HCT116 (cell line): Measurements from ENCODE around the gene RGS17.

Experiments used
- CEBPB ChIP-seq: IDR thresholded peaks from 2 replicates; pipeline ENCODE4 v1.6.1; 2012; ENCODE audit warnings: low read depth
- EZH2phosphoT487 ChIP-seq: fragments of 200-600 bp; IDR thresholded peaks from 2 replicates; pipeline ENCODE4 v1.6.1; 2018; ENCODE audit warnings: antibody characterized with exemption, borderline replicate concordance
- FOSL1 ChIP-seq: IDR thresholded peaks from 2 replicates; pipeline ENCODE4 v1.6.1; 2012; ENCODE audit warnings: low read depth
- JUND ChIP-seq: IDR thresholded peaks from 2 replicates; pipeline ENCODE4 v1.6.1; 2012
- MAX ChIP-seq: IDR thresholded peaks from 2 replicates; pipeline ENCODE4 v1.6.1; 2012
- POLR2AphosphoS5 ChIP-seq: IDR thresholded peaks from 2 replicates; pipeline ENCODE4 v1.6.1; 2011; ENCODE audit warnings: mild to moderate bottlenecking, low read depth, low read length, moderate library complexity
- SIN3A ChIP-seq: IDR thresholded peaks from 2 replicates; pipeline ENCODE4 v1.6.1; 2012; ENCODE audit warnings: low read depth
- TCF7L2 ChIP-seq: IDR thresholded peaks from 2 replicates; pipeline ENCODE4 v1.7.0; 2011; ENCODE audit warnings: borderline replicate concordance, inconsistent platforms; ENCODE audit not compliant: insufficient read depth, insufficient read length; ENCODE audit errors: extremely low read depth
- TF ChIP-seq, protein P1 (sequence below), 3 experiments: fragments of 200-600 bp in 1 of 3; sonication (generic) in 1 of 3; IDR thresholded peaks in 2 of 3; conservative IDR thresholded peaks in 1 of 3; 2 replicates each; pipeline ENCODE4 v1.5.1; 2012 to 2017; ENCODE audit warnings: low read depth in 2 of 3, low read length in 2 of 3, antibody characterized with exemption in 1 of 3, borderline replicate concordance in 1 of 3, control low read depth in 1 of 3, mild to moderate bottlenecking in 1 of 3, mixed read lengths in 1 of 3, mixed run types in 1 of 3, moderate library complexity in 1 of 3; ENCODE audit not compliant: insufficient read depth in 1 of 3

GRCh38 chr6:153047386-153047785 lies 83.7 kb downstream of the RGS17 start:
- no peak for TF ChIP-seq TCF7L2
- no peak for TF ChIP-seq EZH2phosphoT487
- TF ChIP-seq, protein P1, sequence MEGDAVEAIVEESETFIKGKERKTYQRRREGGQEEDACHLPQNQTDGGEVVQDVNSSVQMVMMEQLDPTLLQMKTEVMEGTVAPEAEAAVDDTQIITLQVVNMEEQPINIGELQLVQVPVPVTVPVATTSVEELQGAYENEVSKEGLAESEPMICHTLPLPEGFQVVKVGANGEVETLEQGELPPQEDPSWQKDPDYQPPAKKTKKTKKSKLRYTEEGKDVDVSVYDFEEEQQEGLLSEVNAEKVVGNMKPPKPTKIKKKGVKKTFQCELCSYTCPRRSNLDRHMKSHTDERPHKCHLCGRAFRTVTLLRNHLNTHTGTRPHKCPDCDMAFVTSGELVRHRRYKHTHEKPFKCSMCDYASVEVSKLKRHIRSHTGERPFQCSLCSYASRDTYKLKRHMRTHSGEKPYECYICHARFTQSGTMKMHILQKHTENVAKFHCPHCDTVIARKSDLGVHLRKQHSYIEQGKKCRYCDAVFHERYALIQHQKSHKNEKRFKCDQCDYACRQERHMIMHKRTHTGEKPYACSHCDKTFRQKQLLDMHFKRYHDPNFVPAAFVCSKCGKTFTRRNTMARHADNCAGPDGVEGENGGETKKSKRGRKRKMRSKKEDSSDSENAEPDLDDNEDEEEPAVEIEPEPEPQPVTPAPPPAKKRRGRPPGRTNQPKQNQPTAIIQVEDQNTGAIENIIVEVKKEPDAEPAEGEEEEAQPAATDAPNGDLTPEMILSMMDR (IDR thresholded peaks at IDR 0.05 in 2 of 3, conservative IDR thresholded peaks at IDR 0.05 in 1 of 3; ENCODE audit: borderline replicate concordance in 1 of 3, insufficient read depth in 1 of 3, low read depth in 2 of 3, low read length in 2 of 3), result no peak
- TF ChIP-seq POLR2AphosphoS5, result no peak
- TF ChIP-seq MAX, result no peak
- TF ChIP-seq CEBPB, result no peak
- no peak for TF ChIP-seq SIN3A
- TF ChIP-seq JUND, result no peak
- TF ChIP-seq FOSL1, result no peak
